HG02885 (cell line): ENCODE results near the gene RHOF.
"Not testable (repeated sequence)": the region's sequence is repeated elsewhere in the genome, so short reads cannot be mapped to it uniquely, and the experiment has no call there.

Source experiments
- ATAC-seq: cut with Tn5 transposase; IDR thresholded peaks from one replicate; pipeline ENCODE4 v1.9.1; 2021; ENCODE audit warnings: mild to moderate bottlenecking; ENCODE audit not compliant: unreplicated experiment, poor library complexity

Gene RHOF

DNA sequence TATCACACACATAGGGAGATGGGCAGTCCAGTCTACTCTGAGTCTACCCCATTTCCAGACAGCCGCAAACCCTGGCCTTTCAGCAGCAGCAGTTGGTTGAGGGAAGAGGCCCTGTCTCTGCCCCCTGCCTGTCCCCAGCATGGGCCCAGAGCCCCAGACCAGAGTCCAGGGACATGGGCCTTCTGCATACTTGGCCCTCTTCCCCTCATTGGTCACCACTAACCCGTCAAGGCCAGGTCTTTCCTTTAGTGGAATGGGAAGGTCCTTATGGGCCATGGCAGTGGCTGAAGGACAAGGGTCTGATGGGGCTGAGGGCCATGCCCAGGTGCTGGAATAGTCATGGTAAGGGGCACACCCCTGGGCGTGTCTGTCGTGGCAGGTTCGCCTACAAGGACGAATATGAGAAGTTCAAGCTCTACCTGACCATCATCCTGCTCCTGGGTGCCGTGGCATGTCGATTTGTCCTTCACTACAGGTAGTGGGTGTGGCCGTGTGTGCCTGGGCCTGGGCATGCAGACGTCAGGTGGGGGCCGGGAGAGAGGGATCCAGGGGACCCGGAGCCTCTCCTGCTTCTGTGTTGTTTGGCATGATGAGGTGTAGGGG is 41.6 kb downstream of the RHOF start:
- no peak for ATAC-seq

GRCh38 chr12:121751034-121751433 is 42.5 kb downstream of the RHOF start:
- ATAC-seq: no peak

GRCh38 chr12:121750507-121750955 is 43.0 kb downstream of the RHOF start:
- ATAC-seq: no peak

- ATAC-seq: no peak
Measured at GRCh38 chr12:121749267-121749666, 44.2 kb downstream of the RHOF start.

DNA sequence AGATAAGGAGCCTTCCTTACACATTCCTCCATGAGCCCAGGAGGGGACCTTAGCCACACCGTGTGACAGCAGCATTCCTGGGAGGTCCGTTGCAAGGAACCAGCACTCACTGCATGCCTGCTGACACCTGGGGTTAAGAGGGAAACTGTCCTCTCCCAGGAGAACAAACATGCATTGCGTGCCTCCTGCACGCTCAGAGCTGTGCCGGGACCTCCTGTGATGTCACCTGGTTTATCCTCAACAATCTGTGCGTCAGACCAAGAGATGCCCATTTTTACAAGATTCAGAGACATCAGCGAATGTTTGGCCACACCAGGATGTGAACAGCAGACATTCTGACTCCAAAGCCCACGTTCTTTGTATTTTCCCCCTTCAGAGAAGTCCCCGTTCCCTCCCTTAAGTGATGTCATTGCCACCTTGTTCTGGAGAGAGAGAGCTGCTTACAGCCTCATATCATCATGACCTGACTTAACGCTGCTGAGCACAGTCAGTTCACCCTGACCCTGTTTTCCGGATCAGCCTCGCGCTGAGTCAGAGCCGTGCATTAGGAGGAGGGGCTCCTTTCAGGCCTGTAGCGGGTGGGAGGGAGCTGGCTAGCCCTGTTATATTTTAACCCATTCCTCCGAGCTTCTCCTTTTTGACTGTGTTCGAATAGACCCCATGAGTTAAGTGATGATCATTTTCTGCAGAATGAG is 44.8 kb downstream of the RHOF start:
- ATAC-seq: no peak

DNA sequence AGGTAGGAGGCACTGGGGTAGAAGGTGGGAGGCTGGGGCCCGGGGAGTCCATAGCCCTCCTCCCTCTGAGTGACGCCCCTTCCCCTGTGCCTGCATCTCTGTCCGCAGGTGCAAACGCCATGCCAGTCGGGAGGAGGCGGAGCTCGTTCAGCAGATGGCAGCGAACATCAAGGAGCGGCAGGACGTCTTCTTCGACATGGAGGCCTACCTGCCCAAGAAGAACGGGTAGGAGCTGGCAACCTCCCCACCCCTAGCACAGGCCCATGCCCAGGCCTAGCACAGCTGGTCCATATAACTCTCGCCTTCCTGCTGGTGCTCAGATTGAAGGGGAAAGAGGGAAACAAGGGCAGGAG is 45.3 kb downstream of the RHOF start:
- ATAC-seq: no peak

DNA sequence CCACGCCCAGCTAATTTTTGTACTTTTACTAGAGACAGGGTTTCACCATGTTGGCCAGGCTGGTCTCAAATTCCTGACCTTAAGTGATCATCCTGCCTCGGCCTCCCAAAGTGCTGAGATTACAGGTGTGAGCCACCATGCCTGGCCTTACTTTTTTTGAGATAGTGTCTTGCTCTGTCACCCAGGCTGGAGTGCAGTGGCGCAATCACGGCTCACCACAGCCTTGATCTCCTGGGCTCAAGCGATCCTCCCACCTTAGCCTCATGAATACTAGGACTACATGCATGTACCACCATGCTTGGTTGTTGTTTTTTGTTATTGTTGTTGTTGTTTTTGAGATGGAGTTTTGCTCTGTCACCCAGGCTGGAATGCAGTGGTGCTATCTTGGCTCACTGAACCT is 47.9 kb downstream of the RHOF start:
- not testable (repeated sequence) for ATAC-seq

DNA sequence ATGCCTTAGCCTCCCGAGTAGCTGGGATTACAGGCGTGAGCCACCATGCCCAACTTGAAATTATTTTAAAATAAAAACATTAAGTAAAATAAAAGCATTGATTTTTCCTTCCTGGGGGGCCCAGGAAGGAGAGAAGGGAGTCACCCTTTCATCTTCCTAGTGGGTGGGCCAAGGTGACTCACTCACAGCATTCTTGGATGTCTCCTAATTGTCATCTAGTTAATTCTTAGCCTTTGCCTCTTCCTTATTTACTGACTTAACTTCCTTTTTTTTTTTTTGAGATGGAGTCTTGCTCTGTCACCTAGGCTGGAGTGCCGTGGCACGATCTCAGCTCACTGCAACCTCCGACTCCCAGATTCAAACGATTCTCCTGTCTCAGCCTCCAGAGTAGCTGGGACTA is 51.7 kb downstream of the RHOF start:
- ATAC-seq: no peak

GRCh38 chr12:121740847-121741246 is 52.6 kb downstream of the RHOF start:
- no peak for ATAC-seq

- no peak for ATAC-seq
Measured at GRCh38 chr12:121738340-121738858, 55.1 kb downstream of the RHOF start.

- no peak for ATAC-seq
Measured at GRCh38 chr12:121733849-121734248, 59.6 kb downstream of the RHOF start.

- ATAC-seq: no peak
Measured at GRCh38 chr12:121731473-121731872, 62.0 kb downstream of the RHOF start.

GRCh38 chr12:121729021-121729420 is 64.5 kb downstream of the RHOF start:
- ATAC-seq: no peak
